Left lung (tissue), 10 donors: ENCODE measurements around the gene FAAP24. TPM values are rescaled to one million over a fixed set of nuclear protein-coding genes. Genes with fewer than 3 reads are reported as not detected.
A peak's percentile ranks its signal among the peaks of the same experiment; 100 is the strongest.
"Not testable (repeated sequence)": the region's sequence is repeated elsewhere in the genome, so short reads cannot be mapped to it uniquely, and the experiment has no call there.

ENCODE experiments used
- ATAC-seq: fragments of 200-7000 bp; cut with Tn5 transposase; one replicate; pipeline ENCODE4 v1.9.1; 2020; ENCODE audit warnings: moderate library complexity
- DNase-seq, 4 donors: peaks; one replicate each; pipeline ENCODE4 v3.0.0-alpha.2; 2013 to 2020
- H3K27ac ChIP-seq, 2 donors: fragments of 200-600 bp; sonication (generic) in 1 of 2; one replicate each; pipeline versions ENCODE4 v1.5.0 to v1.8.0; 2020 to 2021
- H3K27me3 ChIP-seq, 2 donors: fragments of 200-600 bp; sonication (generic) in 1 of 2; one replicate each; pipeline versions ENCODE4 v1.5.0 to v1.8.0; 2020 to 2021
- H3K36me3 ChIP-seq, 2 donors: fragments of 200-600 bp; sonication (generic) in 1 of 2; one replicate each; pipeline versions ENCODE4 v1.5.0 to v1.8.0; 2020 to 2021
- H3K4me1 ChIP-seq, 2 donors: fragments of 200-600 bp; one replicate each; pipeline ENCODE4 v1.8.0; 2021
- H3K4me3 ChIP-seq, 2 donors: fragments of 200-600 bp; sonication (generic) in 1 of 2; one replicate each; pipeline versions ENCODE4 v1.5.0 to v1.8.0; 2020 to 2021; ENCODE audit warnings: mild to moderate bottlenecking in 1 of 2
- H3K9me3 ChIP-seq, 2 donors: fragments of 200-600 bp; sonication (generic) in 1 of 2; one replicate each; pipeline versions ENCODE4 v1.5.0 to v1.8.0; 2020 to 2021
- CTCF ChIP-seq, 2 donors: fragments of 200-600 bp; sonication (generic) in 1 of 2; IDR thresholded peaks; one replicate each; pipeline versions ENCODE4 v1.5.0 to v1.8.0; 2021; ENCODE audit warnings: antibody characterized with exemption in 2 of 2
- intact Hi-C, 2 donors: fragments of 100-400 bp; cut with DNase I; formaldehyde crosslinking; loops; one replicate each; pipeline versions ENCODE4 v1.11.2 to v1.14.2; 2022
- polyA plus RNA-seq, 6 donors: library from polyadenylated mRNA; unstranded; fragments of 120-200 nt; gene quantifications; one replicate each; pipeline ENCODE4 v1.2.1, GENCODE V29; 2013; ENCODE audit not compliant: insufficient read length in 6 of 6
- total RNA-seq, 2 donors: library from RNA; stranded (reverse); fragmentation: NEBNext Ultra II Directional; extraction: Animal tissue kit (Norgen Biotek cat#: 25700); gene quantifications; one replicate each; pipeline ENCODE4 v1.2.1, GENCODE V29; 2021
- donor health status: DM: no; HTN: yes; CAD: no.
- donor health status: DM: no; HTN: no; CAD: no.

Gene FAAP24
- total and polyA plus RNA-seq, 8 donors: 2.7 to 4.8 (median 3.7) TPM

GRCh38 chr19:32969549-32969948 is 2.5 kb upstream of the FAAP24 start:
- H3K36me3 ChIP-seq: peaks cover 0 to 28% of the 10 kb centered on the region in 2 donors
- no peak overlapping the region for H3K4me3 ChIP-seq
- H3K27me3 ChIP-seq: no peaks in the 10 kb centered on the region
- DNase-seq (no peak), ATAC-seq (no peak)
- no peak overlapping the region for H3K27ac ChIP-seq
- no peak for TF ChIP-seq CTCF (IDR thresholded peaks at IDR 0.05)
- H3K9me3 ChIP-seq: no peaks in the 10 kb centered on the region
- H3K4me1 ChIP-seq: peaks cover 6 to 25% of the 10 kb centered on the region in 2 donors
- intact Hi-C loops: no loop called here

GRCh38 chr19:32971012-32971595 is 938 bp upstream of the FAAP24 start:
- intact Hi-C loops: no loop called here
- peak overlapping the region in 1 of 2 donors; percentile 37 for H3K27ac ChIP-seq
- TF ChIP-seq CTCF (IDR thresholded peaks at IDR 0.05): no peak
- DNase-seq (no peak), ATAC-seq (no peak)
- peaks cover 0 to 12% of the 10 kb centered on the region in 2 donors for H3K36me3 ChIP-seq
- no peaks in the 10 kb centered on the region for H3K27me3 ChIP-seq
- H3K4me1 ChIP-seq: peaks cover 6 to 25% of the 10 kb centered on the region in 2 donors
- peak overlapping the region; percentile 80 to 90 for H3K4me3 ChIP-seq
- no peaks in the 10 kb centered on the region for H3K9me3 ChIP-seq

GRCh38 chr19:32976223-32976805 is 4.3 kb downstream of the FAAP24 start:
- intact Hi-C loops: no loop called here
- no peaks in the 10 kb centered on the region for H3K27me3 ChIP-seq
- H3K4me3 ChIP-seq: no peak overlapping the region
- H3K27ac ChIP-seq: no peak overlapping the region
- TF ChIP-seq CTCF (IDR thresholded peaks at IDR 0.05): peak; percentile 42 to 63
- H3K4me1 ChIP-seq: peaks cover 0 to 26% of the 10 kb centered on the region in 2 donors
- no peaks in the 10 kb centered on the region for H3K36me3 ChIP-seq
- no peaks in the 10 kb centered on the region for H3K9me3 ChIP-seq
- ATAC-seq: peak; percentile 23
- DNase-seq: peak in 3 of 4 donors; percentile 33 to 73 (median 53)

- Histone ChIP-seq H3K9me3 (no peaks in the 10 kb centered on the region), H3K4me3 (no peak overlapping the region), H3K36me3 (no peaks in the 10 kb centered on the region), H3K27me3 (no peaks in the 10 kb centered on the region), H3K4me1 (peaks cover 0 to 22% of the 10 kb centered on the region in 2 donors), H3K27ac (peak overlapping the region in 1 of 2 donors; percentile 10)
- peak; percentile 32 for ATAC-seq
- peak in 1 of 4 donors; percentile 18 for DNase-seq
- intact Hi-C loops: no loop called here
- no peak for TF ChIP-seq CTCF (IDR thresholded peaks at IDR 0.05)
These were observed 5.2 kb downstream of the FAAP24 start for GRCh38 chr19:32977280-32977679.

GRCh38 chr19:32977813-32978212 is 5.8 kb downstream of the FAAP24 start:
- DNase-seq, H3K27ac ChIP-seq, H3K9me3 ChIP-seq, H3K36me3 ChIP-seq, intact Hi-C loops, H3K27me3 ChIP-seq, ATAC-seq, H3K4me3 ChIP-seq: not testable (repeated sequence)
- H3K4me1 ChIP-seq: peaks cover 0 to 21% of the 10 kb centered on the region in 2 donors

GRCh38 chr19:32979807-32980206 is 7.8 kb downstream of the FAAP24 start:
- ATAC-seq, H3K27ac ChIP-seq, H3K4me3 ChIP-seq, H3K9me3 ChIP-seq, DNase-seq, H3K27me3 ChIP-seq, H3K36me3 ChIP-seq, intact Hi-C loops: not testable (repeated sequence)
- H3K4me1 ChIP-seq: peaks cover 0 to 21% of the 10 kb centered on the region in 2 donors

GRCh38 chr19:32982488-32982887 is 10.4 kb downstream of the FAAP24 start:
- H3K36me3 ChIP-seq, H3K27ac ChIP-seq, H3K4me3 ChIP-seq, H3K9me3 ChIP-seq, H3K27me3 ChIP-seq, intact Hi-C loops, ATAC-seq, DNase-seq, H3K4me1 ChIP-seq: not testable (repeated sequence)

GRCh38 chr19:32988254-32988653 is 16.2 kb downstream of the FAAP24 start:
- H3K9me3 ChIP-seq, H3K4me1 ChIP-seq, H3K4me3 ChIP-seq, ATAC-seq, intact Hi-C loops, H3K27ac ChIP-seq, DNase-seq, H3K27me3 ChIP-seq, H3K36me3 ChIP-seq: not testable (repeated sequence)
